T-helper 1 cell treated with Interleukin-12 subunit alpha and Interleukin-12 subunit beta and Interleukin-4 antibody, amounts not matched to agents 30 ng/mL and 1 ng/mL, for 36 hours (primary cell): ENCODE measurements around the gene PLBD1. TPM values are rescaled to one million over a fixed set of nuclear protein-coding genes. Genes with fewer than 3 reads are reported as not detected.

Source experiments
- intact Hi-C: fragments of 100-400 bp; cut with micrococcal nuclease; formaldehyde crosslinking; loops from one replicate; pipeline ENCODE4 v1.15.1; 2024
- total RNA-seq: library from RNA; stranded (reverse); gene quantifications from 2 replicates; pipeline ENCODE4 v1.2.3, GENCODE V29; 2022

The PLBD1 gene, protein sequence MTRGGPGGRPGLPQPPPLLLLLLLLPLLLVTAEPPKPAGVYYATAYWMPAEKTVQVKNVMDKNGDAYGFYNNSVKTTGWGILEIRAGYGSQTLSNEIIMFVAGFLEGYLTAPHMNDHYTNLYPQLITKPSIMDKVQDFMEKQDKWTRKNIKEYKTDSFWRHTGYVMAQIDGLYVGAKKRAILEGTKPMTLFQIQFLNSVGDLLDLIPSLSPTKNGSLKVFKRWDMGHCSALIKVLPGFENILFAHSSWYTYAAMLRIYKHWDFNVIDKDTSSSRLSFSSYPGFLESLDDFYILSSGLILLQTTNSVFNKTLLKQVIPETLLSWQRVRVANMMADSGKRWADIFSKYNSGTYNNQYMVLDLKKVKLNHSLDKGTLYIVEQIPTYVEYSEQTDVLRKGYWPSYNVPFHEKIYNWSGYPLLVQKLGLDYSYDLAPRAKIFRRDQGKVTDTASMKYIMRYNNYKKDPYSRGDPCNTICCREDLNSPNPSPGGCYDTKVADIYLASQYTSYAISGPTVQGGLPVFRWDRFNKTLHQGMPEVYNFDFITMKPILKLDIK
- not detected in 2 replicates for total RNA-seq

DNA sequence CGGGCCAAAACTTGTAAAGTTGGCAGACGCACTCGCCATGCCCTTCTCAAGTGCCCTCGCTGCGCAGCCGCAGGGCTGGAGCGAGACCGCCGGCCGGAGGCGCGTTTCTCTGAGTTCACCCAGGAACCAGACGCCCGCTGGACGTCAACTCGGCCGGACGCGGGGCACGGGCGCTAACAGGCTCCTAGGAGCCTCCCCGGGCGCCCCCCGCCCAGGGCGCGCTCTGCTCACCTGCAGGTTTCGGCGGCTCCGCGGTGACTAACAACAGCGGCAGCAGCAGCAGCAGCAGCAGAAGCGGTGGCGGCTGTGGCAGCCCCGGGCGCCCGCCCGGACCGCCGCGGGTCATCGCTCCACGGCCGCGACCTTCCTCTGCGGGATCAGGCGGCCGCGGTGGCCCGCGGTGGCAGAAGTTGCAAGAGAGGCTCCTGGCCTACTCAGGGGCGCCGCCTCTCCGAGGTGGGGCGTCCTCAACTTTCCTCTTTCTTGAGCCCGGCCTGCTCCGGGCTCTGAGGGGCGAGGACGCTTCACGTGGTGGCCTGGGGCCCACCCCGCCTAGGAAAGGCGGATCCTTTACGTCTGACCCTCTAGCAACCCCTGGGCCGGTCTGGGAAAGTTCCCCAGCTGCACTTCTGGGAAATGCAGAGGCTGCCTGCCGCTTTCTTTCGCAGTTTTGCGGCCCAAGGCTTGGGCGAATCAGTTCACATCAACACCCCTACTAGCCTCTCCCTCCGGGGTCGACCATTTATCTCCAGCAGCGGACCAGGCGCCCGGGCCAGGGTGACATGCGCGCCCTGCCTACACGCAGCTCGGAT, at the start of gene PLBD1:
PLBD1 (minus strand) TSS at position 533 of the 812 bp plus-strand sequence; CDS start at position 346, 187 bp downstream.
- intact Hi-C loops, result loop anchor here (5.0 kb wide), 1 partner anchor 520 kb away; no protein-coding TSS in a partner anchor

DNA sequence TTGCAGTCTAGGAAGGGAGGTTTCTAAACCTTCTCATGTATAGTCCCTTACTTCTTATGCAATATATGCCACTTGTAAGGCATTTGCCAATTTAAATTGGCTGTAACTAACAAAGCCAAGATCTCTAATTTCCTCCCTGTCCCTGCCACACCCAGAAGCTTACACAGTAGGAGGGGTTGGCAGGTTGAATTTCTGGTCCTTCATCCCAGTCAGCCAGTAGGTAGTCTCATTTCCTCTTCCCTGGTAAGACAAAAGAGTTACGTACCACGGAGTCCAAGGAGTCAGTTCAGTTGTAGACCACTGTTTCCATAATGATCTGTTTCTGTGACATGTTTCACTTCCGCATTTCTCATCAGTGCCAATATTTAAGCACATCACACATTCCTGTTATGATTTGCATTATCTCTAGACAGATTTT, 47.0 kb upstream of the PLBD1 start:
- intact Hi-C loops, result no loop called here

DNA sequence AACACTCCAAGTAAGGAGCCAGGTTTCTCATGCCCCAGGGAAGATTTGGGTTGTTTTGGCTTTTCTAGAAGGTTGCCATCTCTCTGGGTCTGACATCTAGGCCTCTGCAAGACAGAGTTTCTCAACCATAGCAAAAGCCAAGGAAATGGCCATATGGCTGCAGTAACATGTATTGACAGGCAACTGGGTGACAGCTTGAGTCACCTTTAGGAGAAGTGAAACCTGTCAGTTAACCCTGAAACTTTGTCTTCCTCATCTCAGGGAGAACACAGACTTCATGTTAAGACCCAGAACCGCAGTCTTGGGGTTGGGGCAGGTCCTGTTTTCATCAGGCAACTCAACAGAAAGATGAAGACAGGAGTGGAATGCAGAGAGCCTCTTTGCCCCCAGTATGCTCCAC, 46.0 kb upstream of the PLBD1 start:
- intact Hi-C loops, result no loop called here

DNA sequence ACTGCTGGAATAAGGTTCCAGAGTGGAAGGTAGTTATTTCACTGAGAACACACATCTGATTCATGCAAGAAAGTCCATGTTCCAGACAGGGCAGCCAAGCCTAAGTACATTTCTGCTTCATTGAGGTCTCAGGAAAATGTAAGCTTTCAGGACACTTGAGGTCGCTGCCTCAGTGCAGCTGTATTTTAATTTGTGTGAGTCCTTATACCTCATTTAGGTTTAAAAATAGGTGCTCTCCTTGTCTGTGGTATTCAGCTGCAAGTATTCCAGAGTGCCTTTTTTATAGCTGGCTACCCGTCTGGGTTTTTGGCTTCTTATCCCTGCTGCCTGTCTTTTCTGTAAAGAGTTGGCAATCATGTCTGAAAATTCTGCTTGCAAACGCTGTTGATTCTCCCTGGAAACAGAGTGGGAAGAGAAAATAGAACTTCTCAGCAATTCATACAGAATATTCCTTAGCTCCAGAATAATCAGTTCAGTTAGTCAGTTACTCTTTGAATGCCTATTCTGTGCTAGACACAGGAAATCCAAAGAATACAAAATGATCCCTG, 45.3 kb upstream of the PLBD1 start:
- intact Hi-C loops, result no loop called here

DNA sequence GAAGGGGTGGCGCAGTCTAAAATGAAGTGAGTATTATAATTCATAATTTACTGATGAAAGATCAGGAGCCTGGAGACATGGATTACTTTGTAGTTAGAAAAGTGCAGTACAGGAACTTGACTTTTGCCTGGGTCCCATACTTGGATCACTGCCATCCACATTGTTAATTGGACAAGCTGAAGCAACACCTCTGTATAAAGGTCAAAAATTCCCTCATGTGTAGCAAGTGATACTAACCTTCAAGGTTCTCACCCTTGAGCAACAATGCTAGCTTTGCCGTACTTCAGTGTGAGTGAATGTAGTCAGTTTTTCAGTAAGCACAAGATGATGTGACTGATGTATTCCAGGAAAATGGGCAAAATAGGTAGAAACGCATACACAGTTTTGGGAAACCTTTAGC, 44.6 kb upstream of the PLBD1 start:
- intact Hi-C loops, result no loop called here

DNA sequence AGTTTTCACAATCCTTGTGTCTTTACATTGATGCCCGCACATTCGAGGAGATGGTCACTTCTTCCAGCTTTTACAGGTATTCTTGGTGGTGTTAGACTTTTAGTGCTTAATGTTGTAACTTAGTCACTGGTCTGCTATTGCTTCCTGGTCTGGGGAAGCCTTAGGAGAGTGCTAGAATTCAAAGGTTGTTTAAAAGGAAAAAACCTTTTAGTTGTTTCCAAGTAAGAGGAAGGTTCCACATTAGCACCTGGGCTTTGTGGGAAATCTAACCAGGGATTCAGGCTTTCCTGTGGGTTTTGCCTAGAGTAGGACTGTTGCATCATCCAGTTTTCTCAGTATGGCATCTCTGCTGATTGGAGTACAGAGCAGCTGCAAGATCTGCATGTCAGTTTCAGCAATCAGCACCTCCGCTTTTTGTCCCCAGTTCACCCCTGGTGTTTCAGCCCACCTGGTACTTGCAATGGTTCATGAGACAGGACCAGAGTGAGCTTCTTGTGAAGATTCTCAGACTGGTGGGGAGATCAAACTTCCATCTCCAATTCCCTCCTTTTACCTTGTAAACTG, 44.0 kb upstream of the PLBD1 start:
- intact Hi-C loops, result no loop called here

DNA sequence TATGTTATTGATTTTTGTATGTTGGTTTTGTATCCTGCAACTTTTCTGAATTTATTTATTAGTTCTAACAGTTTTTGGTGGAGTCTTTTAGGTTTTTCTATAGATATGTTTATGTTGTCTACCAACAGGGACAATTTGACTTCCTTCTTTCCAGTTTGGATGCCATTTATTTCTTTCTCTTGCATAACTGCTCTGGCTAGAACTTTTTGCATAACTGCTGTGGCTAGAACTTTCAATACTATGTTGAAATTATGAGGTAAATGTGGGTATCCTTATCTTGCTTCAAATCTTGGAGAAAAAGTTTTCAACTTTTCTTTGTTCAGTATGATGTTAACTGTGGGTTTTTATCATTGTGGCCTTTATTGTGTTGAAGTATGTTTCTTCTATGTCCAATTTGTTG, 39.9 kb upstream of the PLBD1 start:
- intact Hi-C loops, result no loop called here

DNA sequence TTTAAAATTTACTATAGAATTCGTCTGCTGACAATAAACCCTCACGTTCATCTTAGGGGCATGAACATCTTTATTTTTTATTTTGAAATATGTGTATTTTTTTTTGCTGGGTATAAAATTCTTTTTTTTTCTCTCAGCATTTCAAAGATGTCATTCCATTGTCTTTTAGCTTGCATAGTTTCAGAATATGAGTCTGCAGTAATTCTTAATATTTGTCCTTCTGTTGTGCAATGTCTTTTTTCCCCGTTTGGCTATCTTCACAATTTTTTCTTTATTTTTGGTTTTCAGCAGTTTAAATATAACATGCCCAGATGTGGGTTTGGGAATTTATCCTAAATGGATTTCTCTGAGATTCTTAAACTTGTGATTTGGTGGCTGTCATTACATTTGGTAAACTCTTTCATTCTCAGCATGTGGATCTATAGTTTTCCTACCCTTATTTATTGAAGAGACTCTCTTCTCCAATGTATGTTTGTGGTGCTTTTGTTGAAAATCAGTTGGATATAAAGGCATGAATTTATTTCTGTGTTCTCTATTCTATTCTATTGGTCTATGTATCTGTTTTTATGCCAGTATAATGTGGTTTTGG, 37.8 kb upstream of the PLBD1 start:
- intact Hi-C loops, result no loop called here

DNA sequence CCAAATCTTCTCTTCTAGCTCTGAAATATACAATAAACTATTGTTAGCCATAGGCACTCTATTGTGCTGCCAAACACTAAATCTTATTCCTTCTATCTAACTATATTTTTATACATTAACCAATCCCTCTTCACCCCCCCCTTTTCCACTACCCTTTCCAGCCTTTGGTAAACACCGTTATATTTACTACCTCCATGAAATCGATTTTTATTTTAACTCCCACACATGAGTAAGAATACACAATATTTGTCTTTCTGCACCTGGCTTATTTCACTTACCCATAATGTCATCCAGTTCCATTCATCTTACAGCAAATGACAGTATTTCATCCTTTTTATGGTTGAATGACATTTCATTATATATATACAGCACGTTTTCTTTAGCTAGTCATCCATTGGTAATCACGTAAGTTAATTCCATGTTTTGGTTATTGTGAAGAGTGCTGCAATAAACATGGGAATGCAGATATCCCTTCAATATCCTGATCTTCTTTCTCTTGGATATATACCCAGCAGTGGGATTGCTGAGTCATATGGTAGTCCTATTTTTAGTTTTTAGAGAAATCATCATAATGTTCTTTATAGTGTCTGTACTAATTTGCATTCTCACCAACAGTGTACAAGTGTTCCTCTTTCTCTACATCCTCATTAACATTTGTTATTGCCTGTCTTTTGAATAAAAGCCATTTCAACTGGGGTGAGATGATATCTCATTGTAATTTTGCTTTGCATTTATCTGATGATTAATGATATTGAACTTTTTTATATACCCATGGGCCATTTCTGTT, 34.2 kb upstream of the PLBD1 start:
- intact Hi-C loops, result no loop called here

DNA sequence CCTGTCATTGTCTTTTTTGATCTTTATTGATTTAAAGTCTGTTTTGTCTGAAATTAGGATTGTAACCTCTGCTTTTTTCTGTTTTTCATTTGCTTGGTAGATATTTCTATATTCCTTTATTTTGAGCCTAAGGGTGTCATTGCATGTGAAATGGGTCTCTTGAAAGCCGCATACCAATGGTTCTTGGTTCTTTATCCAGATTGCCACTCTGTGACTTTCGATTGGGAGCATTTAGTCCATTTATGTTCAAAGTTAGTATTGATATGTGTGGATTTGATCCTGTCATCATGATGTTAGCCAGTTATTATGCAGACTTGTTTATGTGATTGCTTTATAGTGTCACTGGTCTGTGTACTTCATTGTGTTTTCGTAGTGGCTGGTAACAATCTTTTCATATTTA, 29.8 kb upstream of the PLBD1 start:
- intact Hi-C loops, result no loop called here

DNA sequence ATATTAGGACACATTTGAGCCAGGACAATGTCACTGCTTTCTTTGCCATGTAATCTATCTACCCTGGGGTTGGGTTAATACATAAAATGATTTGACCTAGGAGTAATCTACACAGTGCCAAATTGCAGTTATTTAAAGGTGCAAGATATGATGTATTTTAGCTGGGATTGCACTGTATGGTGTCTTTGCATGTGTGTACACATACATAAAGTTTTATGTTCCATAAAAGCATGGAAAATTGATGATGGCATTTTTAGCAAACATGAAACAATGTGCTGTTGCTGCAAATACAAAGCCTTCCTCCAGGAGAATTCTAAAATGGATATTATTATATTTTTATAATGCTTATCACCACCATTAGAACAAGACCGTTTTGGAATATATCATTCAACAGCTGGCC, 24.0 kb upstream of the PLBD1 start:
- intact Hi-C loops, result no loop called here

DNA sequence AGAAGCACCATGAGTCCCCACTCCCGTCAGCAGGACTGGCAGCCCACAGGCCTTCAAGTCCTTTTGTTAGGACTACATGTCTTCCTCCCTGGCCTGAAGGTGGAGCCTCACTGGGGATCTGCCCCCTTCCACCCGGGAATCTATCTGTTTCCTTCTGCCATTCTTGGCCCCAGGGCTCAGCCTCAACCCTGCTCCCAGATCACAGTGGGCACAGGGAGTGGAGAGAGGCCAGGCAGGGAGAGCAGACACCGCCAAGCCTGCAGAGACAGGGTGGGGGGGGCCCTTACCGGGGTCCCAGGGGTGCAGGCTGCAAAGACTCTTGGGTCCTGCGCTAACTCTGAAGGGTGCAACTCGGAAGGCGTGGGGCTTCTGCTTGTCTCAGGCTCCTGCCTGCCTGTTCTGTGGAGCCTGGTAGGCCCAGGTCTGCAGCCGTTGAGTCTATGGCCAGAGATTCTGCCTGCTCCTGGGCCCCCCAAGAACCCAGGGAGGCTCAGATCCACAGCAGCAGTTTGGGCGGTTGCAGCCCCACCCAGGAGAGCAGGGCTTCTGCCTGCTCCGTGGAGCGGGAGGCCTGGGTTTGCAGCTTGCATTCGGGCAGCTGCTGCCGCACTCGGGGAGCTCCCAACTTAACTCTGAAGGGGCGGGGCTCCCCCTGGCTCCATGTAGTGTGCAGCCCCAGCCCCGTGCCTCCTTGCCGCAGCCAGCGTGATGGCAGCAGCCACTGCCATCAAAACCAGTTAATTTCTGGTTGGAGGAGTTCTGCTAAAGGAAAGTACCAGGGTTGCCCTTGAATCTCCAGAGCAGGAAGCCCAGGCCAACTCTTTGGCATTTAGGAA, 21.7 kb upstream of the PLBD1 start:
- intact Hi-C loops, result no loop called here

DNA sequence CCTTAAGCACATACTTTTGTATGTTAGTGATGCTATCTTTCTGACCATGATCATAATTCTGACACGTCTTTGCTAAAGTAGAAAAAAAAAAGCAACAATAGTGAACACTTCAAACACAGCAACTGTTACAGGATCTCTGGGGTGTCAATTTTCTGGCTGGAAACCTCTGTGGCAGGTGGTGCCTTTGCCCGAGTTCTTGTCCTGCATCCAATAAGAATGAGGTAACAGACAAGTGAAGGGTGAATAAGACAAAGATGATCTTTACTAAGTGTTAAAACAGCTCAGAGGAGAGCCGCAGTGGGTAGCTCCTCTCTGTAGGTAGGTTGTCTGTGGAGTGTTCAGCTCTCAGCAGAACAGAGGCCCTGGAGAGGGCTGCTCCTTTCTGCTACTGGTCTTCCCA, 20.9 kb upstream of the PLBD1 start:
- intact Hi-C loops, result no loop called here

DNA sequence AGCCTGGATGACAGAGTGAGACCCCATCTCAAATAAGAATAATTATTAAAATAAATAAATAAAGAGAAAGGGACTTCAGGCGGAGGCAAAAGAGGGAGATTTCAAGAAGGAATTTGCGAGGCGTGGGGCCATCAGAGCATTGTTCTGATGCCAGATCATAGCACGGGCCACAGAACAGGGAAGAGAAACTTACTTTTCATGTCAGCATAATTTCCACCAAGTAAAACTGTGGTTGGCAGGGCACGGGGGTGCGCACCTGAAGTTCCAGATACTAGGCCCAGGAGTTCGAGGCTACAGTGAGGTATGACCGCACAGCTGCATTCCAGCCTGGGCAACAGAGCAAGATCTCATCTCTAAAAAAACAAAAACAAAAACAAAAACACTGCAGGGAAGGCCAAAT, 11.0 kb upstream of the PLBD1 start:
- intact Hi-C loops, result no loop called here

DNA sequence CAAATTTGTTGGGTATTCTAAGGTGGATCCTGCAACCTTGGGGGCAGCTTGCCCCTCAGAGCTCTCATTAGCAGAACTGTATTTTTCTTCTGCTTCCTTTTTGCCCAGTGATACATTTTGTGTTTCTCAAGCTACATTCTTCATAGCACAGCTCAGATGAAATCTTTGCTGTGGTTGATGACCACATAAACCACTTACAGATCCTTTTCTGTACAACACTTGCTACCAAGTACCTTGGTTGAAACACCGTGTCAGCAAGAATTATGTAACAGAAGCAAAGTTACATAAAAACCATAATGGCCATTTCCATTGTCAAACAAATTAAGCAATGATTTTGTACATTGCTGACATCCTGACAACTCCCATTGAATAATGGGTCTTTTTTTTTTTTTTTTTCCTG, 9.7 kb upstream of the PLBD1 start:
- intact Hi-C loops, result no loop called here

DNA sequence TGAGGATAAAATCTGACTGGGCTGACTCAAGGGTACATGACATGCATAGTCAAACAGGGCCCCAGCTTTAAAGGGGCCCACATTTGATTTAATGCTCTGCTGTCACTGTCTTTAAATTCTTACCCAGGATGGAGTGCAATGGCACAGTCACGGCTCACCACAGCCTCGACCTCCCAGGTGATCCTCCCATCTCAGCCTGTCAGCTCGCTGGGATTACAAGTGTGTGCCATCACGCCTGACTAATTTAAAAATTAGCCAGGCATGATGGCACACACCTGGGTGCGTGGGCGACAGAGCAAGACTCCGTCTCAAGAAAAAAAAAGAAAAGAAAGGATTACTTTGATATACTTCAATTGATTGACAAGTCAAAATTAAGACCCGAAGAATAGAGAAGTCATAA, 9.2 kb upstream of the PLBD1 start:
- intact Hi-C loops, result no loop called here

DNA sequence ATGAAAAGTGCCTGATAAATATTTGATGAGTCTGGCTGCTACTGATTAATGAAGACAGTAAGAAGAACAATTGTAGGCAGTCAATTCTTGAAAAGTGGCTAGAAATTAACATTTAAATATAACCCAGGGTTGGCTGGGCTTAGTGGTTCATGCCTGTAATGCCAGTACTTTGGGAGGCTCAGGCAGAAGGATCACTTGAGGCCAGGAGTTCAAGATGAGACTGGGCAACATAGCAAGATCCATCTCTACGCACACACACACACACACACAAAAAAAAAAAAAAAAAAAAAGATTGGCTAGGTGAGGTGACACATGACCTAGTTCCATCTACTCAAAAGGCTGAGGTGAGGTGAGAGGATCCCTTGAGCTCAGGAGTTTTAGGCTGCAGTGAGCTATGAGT, 7.9 kb upstream of the PLBD1 start:
- intact Hi-C loops, result no loop called here

DNA sequence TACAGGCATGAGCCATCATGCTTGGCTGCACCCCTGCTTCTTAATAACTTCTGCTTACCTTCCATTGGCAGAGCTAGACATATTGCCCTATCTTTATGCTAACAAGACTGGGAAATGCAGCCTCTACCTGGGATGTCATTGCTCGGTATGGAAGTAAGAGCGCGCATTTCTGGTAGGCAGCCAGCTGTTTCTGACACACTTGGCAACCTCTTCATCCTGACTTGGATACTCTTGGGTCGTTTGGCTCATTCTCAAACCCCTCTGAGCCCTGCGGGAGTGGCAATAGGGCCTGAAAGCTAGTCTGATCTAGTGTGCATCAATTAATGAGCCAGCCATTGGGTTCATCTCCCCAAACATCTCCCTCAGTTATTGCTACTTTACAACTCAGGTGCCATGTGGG, 5.4 kb upstream of the PLBD1 start:
- intact Hi-C loops, result no loop called here

DNA sequence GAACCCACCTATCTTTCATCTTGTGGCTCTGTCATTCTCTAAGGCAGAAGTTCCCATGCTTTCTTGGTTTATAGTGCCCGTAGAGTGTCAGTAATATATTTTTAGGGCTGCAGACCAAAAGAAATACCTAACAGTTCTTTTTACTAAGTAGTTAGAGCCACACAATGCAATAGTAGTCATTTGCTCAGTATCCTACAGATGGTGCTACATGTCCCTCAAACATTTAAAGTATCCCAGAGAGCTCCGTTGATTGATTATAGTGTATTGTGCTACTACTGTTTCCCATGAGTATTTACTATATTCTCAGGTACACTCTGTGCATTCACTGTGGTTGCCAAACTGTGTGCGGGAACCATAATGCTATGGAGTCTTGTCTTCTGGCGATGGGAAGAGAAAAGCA, 4.7 kb upstream of the PLBD1 start:
- intact Hi-C loops, result no loop called here

DNA sequence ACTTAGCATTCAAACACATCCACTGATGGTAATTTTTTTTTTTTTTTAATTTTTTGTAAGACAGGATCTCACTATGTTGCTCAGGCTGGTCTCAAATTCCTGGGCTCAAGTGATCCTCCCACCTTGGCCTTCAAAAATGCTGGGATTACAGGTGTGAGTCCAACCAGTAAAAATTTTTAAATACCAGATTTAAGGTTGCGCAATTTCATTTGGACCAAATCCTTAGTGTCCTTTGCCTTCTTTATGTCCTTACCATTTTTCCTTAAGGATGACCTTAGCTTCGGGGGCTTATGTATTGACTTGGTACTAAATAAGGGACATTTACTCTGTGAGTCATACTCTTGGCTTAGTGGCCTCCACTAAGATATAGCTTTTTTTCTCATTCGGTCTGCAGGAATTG, 4.1 kb upstream of the PLBD1 start:
- intact Hi-C loops, result no loop called here
